ENCODE data around the gene ZSCAN9. TPM values are rescaled to one million over a fixed set of nuclear protein-coding genes. Genes with fewer than 3 reads are reported as not detected.

ZSCAN9 gene
- total RNA-seq, 4 donors from 2014 or later: 13.0 to 18.7 (median 14.8) TPM

GRCh38 chr6:28232785-28233184 lies 7.7 kb downstream of the ZSCAN9 start:
- TF ChIP-seq POLR2A (IDR thresholded peaks at IDR 0.05): no peak
- TF ChIP-seq, protein P1, sequence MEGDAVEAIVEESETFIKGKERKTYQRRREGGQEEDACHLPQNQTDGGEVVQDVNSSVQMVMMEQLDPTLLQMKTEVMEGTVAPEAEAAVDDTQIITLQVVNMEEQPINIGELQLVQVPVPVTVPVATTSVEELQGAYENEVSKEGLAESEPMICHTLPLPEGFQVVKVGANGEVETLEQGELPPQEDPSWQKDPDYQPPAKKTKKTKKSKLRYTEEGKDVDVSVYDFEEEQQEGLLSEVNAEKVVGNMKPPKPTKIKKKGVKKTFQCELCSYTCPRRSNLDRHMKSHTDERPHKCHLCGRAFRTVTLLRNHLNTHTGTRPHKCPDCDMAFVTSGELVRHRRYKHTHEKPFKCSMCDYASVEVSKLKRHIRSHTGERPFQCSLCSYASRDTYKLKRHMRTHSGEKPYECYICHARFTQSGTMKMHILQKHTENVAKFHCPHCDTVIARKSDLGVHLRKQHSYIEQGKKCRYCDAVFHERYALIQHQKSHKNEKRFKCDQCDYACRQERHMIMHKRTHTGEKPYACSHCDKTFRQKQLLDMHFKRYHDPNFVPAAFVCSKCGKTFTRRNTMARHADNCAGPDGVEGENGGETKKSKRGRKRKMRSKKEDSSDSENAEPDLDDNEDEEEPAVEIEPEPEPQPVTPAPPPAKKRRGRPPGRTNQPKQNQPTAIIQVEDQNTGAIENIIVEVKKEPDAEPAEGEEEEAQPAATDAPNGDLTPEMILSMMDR (IDR thresholded peaks at IDR 0.05): no peak
- H3K27ac ChIP-seq: no peak overlapping the region
- intact Hi-C loops (cut with DNase I): no loop called here
- 97 to 98% methylated on average over 11 of the region's 11 CpGs for whole genome bisulfite sequencing, 2 donors
- no peak for DNase-seq
- H3K4me1 ChIP-seq: no peaks in the 10 kb centered on the region
- H3K4me3 ChIP-seq (replicated peaks in 1 of 3): no peak overlapping the region
- no peaks in the 10 kb centered on the region for H3K9me3 ChIP-seq
- no peaks in the 10 kb centered on the region for H3K27me3 ChIP-seq
- peaks cover 19 to 33% of the 10 kb centered on the region in 2 donors for H3K36me3 ChIP-seq

DNA sequence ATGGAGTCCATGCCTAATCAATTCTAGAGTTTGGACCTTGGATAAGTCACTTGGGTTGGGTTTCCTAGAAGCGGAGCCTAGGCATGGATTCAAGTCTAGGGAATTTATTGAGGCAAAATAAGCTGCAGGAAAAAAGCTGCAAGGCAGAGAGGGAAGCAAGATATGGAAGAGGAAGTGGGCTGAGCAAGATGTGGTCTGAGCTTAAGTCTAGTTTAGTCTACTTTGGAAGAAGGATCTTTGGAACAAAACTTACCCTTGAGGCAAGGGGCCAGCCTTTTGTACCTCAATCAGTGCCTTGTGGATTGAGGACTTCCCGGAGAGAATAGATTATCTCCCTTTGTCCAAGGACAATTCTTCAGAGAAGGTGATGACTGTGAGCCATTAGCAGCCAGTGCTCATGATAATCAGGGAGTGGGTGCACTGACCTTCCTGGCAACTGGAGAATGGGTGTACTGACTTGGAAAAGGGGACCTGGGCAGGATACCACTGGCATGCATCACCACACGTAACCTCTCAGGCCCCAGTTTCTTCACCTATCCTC lies 10.9 kb downstream of the ZSCAN9 start:
- H3K4me3 ChIP-seq (replicated peaks in 1 of 3): no peak overlapping the region
- H3K27ac ChIP-seq: no peak overlapping the region
- H3K4me1 ChIP-seq: no peaks in the 10 kb centered on the region
- peaks cover 0 to 11% of the 10 kb centered on the region in 2 donors for H3K36me3 ChIP-seq
- H3K27me3 ChIP-seq: no peaks in the 10 kb centered on the region
- WGBS, 2 donors: 93 to 95% methylated on average over 3 of the region's 3 CpGs
- TF ChIP-seq, protein P1 (IDR thresholded peaks at IDR 0.05): no peak
- no peak for TF ChIP-seq POLR2A (IDR thresholded peaks at IDR 0.05)
- intact Hi-C loops (cut with DNase I): no loop called here
- no peak for DNase-seq
- H3K9me3 ChIP-seq: no peaks in the 10 kb centered on the region

DNA sequence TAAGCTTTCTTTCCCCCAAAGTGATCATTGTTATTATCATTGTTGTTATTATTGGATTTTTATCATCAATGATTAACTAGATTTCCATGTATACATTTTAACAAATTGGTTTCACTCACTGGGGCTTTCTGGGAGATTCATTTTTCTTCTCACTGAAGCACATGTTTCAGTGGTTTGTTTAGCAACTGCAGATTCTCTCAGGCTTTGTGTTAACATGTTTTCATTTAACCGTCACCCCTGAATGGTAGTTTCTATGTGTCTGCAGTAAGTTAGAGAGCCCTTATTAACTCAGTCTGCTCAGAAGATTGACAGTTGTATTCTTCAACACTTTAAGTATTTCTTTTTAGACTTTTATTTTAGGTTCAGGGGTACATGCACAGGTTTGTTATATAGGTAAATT lies 14.6 kb downstream of the ZSCAN9 start:
- TF ChIP-seq, protein P1 (IDR thresholded peaks at IDR 0.05): no peak
- no peak for TF ChIP-seq POLR2A (IDR thresholded peaks at IDR 0.05)
- Histone ChIP-seq H3K4me1 (no peaks in the 10 kb centered on the region), H3K4me3 (replicated peaks in 1 of 3) (no peak overlapping the region), H3K9me3 (no peaks in the 10 kb centered on the region), H3K27ac (no peak overlapping the region), H3K36me3 (peaks cover 0 to under 1% of the 10 kb centered on the region in 2 donors), H3K27me3 (no peaks in the 10 kb centered on the region)
- 85 to 92% methylated on average over 1 of the region's 1 CpG for WGBS, 2 donors
- intact Hi-C loops (cut with DNase I): no loop called here
- no peak for DNase-seq

DNA sequence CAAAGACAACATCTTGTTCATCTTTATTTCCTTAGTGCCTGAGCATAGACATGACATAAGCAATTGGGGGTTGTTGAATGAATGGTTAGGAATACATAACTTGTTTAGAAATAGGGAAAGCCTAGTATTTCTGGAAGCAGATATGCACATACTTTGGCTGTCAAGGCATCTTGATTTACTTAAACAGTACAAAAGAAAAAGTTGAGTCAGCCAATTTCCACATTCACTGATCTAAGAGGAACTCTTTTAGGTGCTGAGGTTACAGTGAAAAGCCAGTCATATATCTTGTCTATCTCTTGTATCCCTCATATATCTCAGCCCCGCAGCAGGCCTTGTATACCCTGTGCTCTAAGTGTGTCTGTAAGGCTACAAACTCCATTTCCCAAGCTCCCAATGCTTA lies 15.4 kb downstream of the ZSCAN9 start:
- Histone ChIP-seq H3K36me3 (peaks cover 2 to 9% of the 10 kb centered on the region in 2 donors), H3K4me1 (no peaks in the 10 kb centered on the region), H3K4me3 (replicated peaks in 1 of 3) (no peak overlapping the region), H3K27ac (no peak overlapping the region), H3K27me3 (no peaks in the 10 kb centered on the region), H3K9me3 (no peaks in the 10 kb centered on the region)
- TF ChIP-seq POLR2A (IDR thresholded peaks at IDR 0.05): no peak
- 94 to 98% methylated on average over 1 of the region's 1 CpG for WGBS, 2 donors
- intact Hi-C loops (cut with DNase I): no loop called here
- no peak for DNase-seq

DNA sequence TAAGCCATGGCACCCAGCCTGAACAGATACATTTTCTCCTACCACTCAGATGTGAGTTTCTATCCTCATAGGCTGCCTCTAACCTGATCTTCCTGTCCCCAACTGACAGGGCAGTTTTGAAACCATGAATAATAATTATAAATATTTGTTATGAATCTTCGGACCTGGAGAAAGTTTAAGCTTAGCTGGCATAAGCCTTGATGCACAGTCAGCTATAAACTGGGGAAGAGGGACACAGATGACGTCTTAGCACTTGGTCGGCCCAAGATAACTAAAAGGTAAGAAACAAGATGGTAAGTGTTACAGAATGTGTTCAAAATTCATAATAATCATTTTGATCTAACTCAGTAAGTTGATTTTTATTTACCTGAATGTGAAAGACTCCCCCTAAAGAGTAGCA lies 18.9 kb downstream of the ZSCAN9 start:
- DNase-seq: no peak
- Histone ChIP-seq H3K4me1 (no peaks in the 10 kb centered on the region), H3K36me3 (peaks cover 7 to 26% of the 10 kb centered on the region in 2 donors), H3K27me3 (no peaks in the 10 kb centered on the region), H3K4me3 (replicated peaks in 1 of 3) (no peak overlapping the region), H3K27ac (no peak overlapping the region), H3K9me3 (no peaks in the 10 kb centered on the region)
- 95 to 96% methylated on average over 3 of the region's 3 CpGs for WGBS, 2 donors
- TF ChIP-seq, protein P1 (IDR thresholded peaks at IDR 0.05): no peak
- no peak for TF ChIP-seq POLR2A (IDR thresholded peaks at IDR 0.05)
- intact Hi-C loops (cut with DNase I): no loop called here

All from thyroid gland (tissue), 4 donors.